NCI-H2227 (cell line): Measurements from ENCODE around the gene EYA2.
A peak's percentile ranks its signal among the peaks of the same experiment; 100 is the strongest.
"Not testable (repeated sequence)": the region's sequence is repeated elsewhere in the genome, so short reads cannot be mapped to it uniquely, and the experiment has no call there.

ENCODE experiments used
- DNase-seq: peaks from one replicate; lab custom pipeline; 2025; ENCODE audit not compliant: unreplicated experiment; lab: John Stamatoyannopoulos, UW

The EYA2 gene, protein sequence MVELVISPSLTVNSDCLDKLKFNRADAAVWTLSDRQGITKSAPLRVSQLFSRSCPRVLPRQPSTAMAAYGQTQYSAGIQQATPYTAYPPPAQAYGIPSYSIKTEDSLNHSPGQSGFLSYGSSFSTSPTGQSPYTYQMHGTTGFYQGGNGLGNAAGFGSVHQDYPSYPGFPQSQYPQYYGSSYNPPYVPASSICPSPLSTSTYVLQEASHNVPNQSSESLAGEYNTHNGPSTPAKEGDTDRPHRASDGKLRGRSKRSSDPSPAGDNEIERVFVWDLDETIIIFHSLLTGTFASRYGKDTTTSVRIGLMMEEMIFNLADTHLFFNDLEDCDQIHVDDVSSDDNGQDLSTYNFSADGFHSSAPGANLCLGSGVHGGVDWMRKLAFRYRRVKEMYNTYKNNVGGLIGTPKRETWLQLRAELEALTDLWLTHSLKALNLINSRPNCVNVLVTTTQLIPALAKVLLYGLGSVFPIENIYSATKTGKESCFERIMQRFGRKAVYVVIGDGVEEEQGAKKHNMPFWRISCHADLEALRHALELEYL

DNA sequence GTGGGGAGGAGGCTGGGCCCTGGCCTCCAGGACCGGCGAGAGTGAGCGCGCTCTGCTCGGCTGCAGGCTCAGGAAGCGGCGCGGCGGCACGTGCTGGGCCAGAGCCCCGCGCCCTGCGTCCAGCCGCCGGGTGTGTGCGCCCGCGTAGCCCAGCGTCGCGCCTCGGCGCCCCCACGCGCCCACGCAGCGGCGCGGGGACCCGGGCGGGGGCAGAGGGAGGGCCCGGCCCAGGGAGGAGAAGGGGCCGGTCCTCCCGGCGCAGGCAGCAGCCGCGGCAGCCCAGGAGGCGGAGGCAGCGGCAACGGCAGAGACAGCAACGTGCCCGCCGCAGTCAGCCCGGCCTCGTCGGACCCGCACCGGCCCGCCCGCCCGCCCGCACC lies at the start of gene EYA2:
TSS of gene EYA2 (plus strand) at position 265 of the 380 bp plus-strand sequence. CDS start 95,168 bp downstream, outside the sequence.
- DNase-seq: peak; percentile 47

DNA sequence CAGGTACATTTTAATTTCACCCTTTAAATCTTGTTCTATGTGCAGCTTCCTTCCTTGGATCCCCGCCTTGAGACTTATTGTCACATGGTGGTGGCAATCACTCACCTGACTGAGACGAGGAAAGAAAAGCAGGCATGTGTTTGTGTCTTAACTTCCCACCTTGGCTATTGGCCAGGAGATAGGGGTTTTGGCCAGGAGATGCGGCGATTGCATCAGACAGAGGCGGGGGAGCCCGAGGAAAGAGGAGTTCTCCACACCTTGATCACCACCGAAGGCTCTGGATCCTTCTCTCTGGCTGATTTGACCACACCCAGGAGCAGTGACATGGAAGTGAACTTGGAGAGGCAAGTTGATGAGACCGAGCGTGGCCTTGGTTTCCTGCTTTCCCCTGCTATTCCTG lies 49.7 kb upstream of the EYA2 start:
- DNase-seq: no peak

GRCh38 chr20:46849269-46849668 lies 45.4 kb upstream of the EYA2 start:
- DNase-seq: no peak

DNA sequence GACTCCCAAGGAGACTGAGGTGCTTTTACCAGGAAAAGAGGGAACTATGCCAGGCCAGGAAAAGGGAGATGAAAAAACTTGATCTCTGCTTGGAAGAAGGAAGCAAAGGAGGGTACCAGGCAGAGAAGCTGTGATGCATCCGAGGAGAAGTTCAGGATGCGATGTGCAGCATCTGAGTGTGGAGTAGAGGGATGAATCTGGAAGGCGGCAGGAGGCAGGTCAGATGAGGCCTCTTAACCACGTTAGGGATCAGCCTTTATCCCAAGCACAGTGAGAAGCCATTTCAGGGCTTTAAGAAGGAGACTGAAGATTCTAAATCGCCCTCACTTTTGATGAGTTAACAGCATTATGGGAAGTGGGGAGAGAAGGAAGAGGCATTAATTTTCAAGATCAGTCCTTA lies 44.9 kb upstream of the EYA2 start:
- DNase-seq: peak; percentile 97

GRCh38 chr20:46850416-46850815 lies 44.2 kb upstream of the EYA2 start:
- no peak for DNase-seq

DNA sequence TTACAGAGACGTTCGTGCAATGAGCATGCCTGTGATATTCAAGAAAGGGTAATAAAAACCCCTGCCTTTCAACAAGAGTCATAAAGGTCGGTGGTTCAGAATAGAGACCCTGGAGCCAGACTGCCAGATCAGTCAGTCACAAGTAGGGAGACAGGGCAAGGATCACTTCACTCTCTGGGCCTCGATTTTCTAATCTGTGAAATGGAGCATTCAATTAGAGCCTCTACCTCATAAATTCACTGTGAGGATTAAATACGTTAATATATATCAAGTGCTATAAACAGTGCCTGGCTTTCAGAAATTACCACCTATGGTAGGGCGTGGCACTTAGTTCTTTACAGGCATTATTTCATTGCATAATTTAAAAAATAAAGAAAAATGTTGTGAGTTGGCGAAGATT lies 43.7 kb upstream of the EYA2 start:
- no peak for DNase-seq

- no peak for DNase-seq
Measured at GRCh38 chr20:46851746-46852145, 42.9 kb upstream of the EYA2 start.

DNA sequence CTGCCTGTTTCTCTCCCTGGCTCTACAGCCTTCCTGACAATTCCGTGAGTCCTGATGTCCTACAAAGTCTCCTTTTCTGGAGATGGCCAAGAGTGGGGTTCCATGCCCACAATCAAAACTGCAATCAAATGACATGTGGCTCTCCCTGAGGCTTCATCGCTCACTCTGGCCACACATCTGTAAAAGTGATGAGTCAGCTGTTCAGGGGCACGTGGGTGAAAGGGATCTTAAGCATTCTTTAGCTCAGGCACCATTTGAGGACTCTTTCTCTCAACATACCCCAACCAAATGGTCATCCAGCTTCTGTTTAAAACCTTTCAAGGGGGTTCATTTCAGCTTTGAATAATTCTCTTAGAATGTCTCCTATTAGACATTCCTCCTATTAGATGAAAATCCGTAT lies 42.3 kb upstream of the EYA2 start:
- DNase-seq: no peak

GRCh38 chr20:46853926-46854325 lies 40.7 kb upstream of the EYA2 start:
- no peak for DNase-seq

DNA sequence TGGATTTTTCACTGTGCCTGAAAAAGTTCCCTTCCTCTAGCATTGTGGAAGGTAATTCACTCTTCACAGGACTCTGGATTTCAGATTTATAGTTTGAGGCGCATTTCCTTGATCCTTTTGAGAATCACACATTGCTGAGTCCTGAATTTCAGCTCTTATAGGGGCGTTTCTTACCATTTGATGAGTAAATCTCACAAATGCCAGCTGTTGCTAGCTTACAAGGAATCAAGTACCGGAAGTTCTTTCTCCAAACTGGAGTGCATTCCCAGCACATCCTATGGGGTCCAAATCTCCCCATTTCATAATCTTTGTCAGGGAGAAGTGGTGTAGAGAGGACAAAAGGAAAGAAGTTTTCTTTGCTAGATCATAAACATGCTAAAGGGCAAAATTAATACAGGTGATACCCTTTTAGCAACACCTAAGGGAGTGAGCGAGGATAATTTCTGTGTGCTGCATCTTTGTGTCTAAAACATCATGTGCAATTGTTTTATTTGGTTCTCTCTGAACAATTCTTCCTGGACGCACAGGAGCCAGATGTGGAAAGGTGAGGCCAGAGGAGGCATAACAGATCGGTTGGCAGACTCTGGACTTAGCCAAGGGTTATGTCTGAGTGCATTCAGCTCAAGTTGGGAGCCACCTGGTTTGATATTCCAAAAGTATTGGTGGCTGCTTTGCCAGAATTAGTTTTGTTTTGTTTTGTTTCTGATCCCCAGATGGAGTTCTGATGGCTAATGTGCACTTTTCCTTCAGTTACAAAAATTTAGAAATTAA lies 37.4 kb upstream of the EYA2 start:
- DNase-seq: no peak

DNA sequence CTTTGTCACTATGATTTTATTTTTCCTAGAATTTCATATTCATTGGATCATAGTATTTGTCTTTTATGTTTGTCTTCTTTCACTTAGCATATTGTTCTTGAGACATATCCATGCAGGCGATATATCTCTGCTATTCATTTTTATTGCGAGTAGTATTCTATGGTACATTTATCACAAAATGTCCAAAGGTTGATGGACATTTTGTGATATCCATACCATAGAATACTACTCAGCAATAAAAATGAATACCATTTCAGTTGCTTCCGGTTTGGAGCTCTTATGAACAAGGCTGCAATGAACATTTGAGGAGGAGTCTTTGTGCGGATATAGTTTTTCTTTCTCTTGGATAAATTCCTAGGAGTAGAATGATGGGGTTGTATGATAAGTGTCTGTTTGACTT lies 28.8 kb upstream of the EYA2 start:
- no peak for DNase-seq

- no peak for DNase-seq
Measured at GRCh38 chr20:46870041-46870440, 24.6 kb upstream of the EYA2 start.

DNA sequence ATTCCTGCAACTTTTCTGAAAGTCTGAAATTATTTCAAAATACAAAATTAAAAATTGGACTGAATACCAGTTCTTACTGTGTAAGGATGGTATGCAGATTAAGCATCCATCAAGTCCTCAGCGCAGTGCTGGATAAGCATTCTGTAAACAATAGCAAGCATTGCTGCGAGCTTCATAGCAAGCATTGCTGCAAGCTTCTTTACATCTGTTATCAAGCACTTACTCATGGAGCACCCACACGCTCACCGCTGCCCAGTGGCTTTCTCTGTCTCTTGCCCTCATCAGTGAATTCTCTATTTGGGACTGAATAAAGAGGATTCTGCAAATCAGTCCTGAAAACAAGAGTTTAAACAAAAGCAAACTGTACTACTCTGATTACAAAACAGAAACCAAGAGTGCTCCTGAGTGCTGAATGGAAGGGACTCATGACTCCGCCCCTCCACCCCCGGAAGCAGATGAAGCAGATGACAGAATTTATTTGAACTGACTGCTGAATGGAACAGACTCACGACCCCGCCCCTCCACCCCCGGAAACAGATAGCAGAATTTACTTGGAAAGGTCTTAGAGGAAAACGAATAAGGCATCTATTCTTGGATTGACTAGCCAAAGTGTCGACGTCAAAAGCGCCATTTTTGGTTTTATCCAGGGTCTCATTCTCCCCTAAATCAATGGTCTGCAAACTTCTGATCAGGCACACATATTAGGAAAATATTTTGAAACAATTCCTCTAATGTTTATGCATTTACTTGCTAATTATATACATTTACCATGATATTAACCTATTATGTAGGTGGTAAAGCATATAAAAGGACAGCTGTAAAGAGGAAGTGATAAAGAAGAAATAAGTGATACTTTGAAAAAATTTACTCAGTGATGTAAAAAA lies 22.1 kb upstream of the EYA2 start:
- DNase-seq: no peak

- DNase-seq: no peak
Measured at GRCh38 chr20:46875059-46875458, 19.6 kb upstream of the EYA2 start.

- DNase-seq: no peak
Measured at GRCh38 chr20:46879386-46879785, 15.3 kb upstream of the EYA2 start.

DNA sequence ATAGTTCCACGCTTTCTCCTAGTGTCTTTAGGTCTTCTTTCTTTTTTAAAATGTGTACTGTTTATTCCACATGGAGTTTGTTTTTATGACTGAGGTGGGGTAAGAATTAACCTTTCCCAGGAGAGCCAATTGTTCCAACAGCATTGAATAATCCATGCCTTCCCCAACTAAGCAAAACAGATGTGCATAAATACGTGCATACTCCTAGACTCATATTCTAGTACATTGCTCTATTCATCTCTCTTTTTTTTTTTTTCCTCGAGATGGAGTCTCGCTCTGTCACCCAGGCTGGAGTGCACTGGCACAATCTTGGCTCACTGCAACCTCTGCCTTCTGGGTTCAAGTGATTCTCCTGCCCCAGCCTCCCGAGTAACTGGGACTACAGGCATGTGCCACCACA lies 14.7 kb upstream of the EYA2 start:
- DNase-seq: not testable (repeated sequence)

GRCh38 chr20:46883892-46884291 lies 10.8 kb upstream of the EYA2 start:
- DNase-seq: no peak

DNA sequence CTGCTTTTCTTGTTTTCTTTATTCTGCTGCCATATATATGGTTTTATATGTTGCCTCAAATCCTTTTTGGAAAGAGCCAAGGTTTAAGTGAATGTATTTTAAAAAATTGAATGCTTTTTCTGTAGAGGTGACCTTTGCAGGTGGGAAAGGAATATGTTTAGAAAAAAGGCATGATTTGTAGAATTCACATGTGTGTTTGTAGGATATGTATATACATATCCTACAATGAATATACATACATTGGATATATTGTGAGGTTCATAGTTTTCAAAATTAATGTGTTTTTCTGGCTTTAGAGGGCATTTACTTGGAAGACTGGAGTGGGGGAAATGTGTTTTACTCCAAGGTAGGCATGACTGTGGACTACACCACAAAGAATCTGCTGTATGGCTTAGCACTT lies 4.0 kb upstream of the EYA2 start:
- DNase-seq: no peak

- DNase-seq: no peak
Measured at GRCh38 chr20:46893051-46893450, 1.6 kb upstream of the EYA2 start.

- DNase-seq: no peak
Measured at GRCh38 chr20:46893877-46894578, 615 bp upstream of the EYA2 start.
